SK-N-SH treated with all-trans-retinoic acid at 6 μM for 48 hours (cell line): ENCODE results near the gene CLEC3B.

Source experiments
- RARB ChIP-seq: fragments of 250-450 bp; sonication (Bioruptor Pico); IDR thresholded peaks from 2 replicates; pipeline ENCODE4 v1.8.0; 2021; ENCODE audit warnings: mild to moderate bottlenecking, moderate library complexity
- TOX ChIP-seq: fragments of 250-450 bp; sonication (Bioruptor Pico); IDR thresholded peaks from 2 replicates; pipeline ENCODE4 v1.8.0; 2021; ENCODE audit warnings: mild to moderate bottlenecking, moderate library complexity, borderline replicate concordance
- ZC3H10 ChIP-seq: fragments of 250-450 bp; sonication (Bioruptor Pico); IDR thresholded peaks from 2 replicates; pipeline ENCODE4 v1.5.1; 2021; ENCODE audit warnings: mild to moderate bottlenecking, moderate library complexity
- ZFP3 ChIP-seq: fragments of 250-450 bp; sonication (Bioruptor Pico); IDR thresholded peaks from 2 replicates; pipeline ENCODE4 v1.5.0; 2020; ENCODE audit warnings: mild to moderate bottlenecking, moderate library complexity
- ZNF70 ChIP-seq: fragments of 450-650 bp; formaldehyde crosslinking; IDR thresholded peaks from 2 replicates; pipeline ENCODE4 v1.5.0; 2020; ENCODE audit warnings: mild to moderate bottlenecking, moderate library complexity
- TF ChIP-seq, protein P1 (sequence below): fragments of 250-450 bp; sonication (Bioruptor Pico); IDR thresholded peaks from 2 replicates; pipeline ENCODE4 v1.8.0; 2021; ENCODE audit warnings: low read depth, mild to moderate bottlenecking, moderate library complexity, borderline replicate concordance
- TF ChIP-seq, protein P2 (sequence below): fragments of 250-450 bp; sonication (Bioruptor Pico); IDR thresholded peaks from 2 replicates; pipeline ENCODE4 v1.5.1; 2020; ENCODE audit warnings: low read depth, mild to moderate bottlenecking, moderate library complexity

DNA sequence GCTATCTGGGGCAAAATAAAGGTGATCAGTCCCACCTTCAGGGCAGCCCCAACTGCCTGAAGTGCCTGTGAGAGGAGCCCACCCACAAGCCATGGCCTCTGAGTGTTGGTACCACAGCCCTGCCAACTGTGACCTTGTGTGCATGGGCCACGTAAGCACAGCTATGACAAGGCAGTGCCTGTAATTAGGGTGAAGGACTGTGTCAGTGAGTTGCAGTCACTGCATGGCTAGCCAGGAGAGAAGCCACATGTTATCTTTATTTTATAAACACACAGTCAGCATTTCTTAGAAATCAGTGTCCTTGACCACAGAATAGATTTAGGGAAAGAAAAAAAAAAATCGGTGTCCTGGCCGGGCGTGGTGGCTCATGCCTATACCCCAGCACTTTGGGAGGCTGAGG is 25.3 kb upstream of the CLEC3B start:
- TF ChIP-seq TOX (CRISPR knock-in tag), result no peak
- TF ChIP-seq ZNF70 (CRISPR knock-in tag), result no peak
- TF ChIP-seq, protein P1, sequence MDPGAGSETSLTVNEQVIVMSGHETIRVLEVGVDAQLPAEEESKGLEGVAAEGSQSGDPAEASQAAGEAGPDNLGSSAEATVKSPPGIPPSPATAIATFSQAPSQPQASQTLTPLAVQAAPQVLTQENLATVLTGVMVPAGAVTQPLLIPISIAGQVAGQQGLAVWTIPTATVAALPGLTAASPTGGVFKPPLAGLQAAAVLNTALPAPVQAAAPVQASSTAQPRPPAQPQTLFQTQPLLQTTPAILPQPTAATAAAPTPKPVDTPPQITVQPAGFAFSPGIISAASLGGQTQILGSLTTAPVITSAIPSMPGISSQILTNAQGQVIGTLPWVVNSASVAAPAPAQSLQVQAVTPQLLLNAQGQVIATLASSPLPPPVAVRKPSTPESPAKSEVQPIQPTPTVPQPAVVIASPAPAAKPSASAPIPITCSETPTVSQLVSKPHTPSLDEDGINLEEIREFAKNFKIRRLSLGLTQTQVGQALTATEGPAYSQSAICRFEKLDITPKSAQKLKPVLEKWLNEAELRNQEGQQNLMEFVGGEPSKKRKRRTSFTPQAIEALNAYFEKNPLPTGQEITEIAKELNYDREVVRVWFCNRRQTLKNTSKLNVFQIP (CRISPR knock-in tag), result no peak
- TF ChIP-seq ZFP3, result no peak
- TF ChIP-seq, protein P2, sequence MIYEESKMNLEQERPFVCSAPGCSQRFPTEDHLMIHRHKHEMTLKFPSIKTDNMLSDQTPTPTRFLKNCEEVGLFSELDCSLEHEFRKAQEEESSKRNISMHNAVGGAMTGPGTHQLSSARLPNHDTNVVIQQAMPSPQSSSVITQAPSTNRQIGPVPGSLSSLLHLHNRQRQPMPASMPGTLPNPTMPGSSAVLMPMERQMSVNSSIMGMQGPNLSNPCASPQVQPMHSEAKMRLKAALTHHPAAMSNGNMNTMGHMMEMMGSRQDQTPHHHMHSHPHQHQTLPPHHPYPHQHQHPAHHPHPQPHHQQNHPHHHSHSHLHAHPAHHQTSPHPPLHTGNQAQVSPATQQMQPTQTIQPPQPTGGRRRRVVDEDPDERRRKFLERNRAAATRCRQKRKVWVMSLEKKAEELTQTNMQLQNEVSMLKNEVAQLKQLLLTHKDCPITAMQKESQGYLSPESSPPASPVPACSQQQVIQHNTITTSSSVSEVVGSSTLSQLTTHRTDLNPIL (CRISPR knock-in tag), result no peak
- TF ChIP-seq RARB (CRISPR knock-in tag), result no peak
- no peak for TF ChIP-seq ZC3H10
